SK-N-SH (cell line): ENCODE results near the gene MTAP.

Experiments
- EP300 ChIP-seq, 2 experiments: IDR thresholded peaks; 2 replicates each; pipeline versions ENCODE4 v1.4.0 to v1.6.1; 2012; ENCODE audit warnings: borderline replicate concordance in 1 of 2, low read depth in 1 of 2, low read length in 1 of 2
- FOXM1 ChIP-seq: IDR thresholded peaks from 2 replicates; pipeline ENCODE4 v1.4.0; 2012; ENCODE audit warnings: low read depth, mild to moderate bottlenecking
- POLR2AphosphoS5 ChIP-seq: IDR thresholded peaks from 2 replicates; pipeline ENCODE4 v1.6.1; 2012; ENCODE audit warnings: low read depth, low read length
- SMC3 ChIP-seq: IDR thresholded peaks from 2 replicates; pipeline ENCODE4 v1.6.1; 2012; ENCODE audit warnings: low read depth, low read length, improper control_type of control experiment
- USF2 ChIP-seq: fragments of 150-350 bp; IDR thresholded peaks from 2 replicates; pipeline ENCODE4 v1.6.1; 2017; ENCODE audit warnings: antibody characterized with exemption, low read length, low read depth, borderline replicate concordance
- TF ChIP-seq, protein P1 (sequence below): fragments of 200-600 bp; sonication (generic); IDR thresholded peaks from 2 replicates; pipeline ENCODE4 v1.6.1; 2017; ENCODE audit warnings: antibody characterized with exemption, mild to moderate bottlenecking, moderate library complexity
- TF ChIP-seq, protein P2 (sequence below): IDR thresholded peaks from 2 replicates; pipeline ENCODE4 v1.4.0; 2012; ENCODE audit warnings: low read depth, borderline replicate concordance

- TF ChIP-seq, protein P1, sequence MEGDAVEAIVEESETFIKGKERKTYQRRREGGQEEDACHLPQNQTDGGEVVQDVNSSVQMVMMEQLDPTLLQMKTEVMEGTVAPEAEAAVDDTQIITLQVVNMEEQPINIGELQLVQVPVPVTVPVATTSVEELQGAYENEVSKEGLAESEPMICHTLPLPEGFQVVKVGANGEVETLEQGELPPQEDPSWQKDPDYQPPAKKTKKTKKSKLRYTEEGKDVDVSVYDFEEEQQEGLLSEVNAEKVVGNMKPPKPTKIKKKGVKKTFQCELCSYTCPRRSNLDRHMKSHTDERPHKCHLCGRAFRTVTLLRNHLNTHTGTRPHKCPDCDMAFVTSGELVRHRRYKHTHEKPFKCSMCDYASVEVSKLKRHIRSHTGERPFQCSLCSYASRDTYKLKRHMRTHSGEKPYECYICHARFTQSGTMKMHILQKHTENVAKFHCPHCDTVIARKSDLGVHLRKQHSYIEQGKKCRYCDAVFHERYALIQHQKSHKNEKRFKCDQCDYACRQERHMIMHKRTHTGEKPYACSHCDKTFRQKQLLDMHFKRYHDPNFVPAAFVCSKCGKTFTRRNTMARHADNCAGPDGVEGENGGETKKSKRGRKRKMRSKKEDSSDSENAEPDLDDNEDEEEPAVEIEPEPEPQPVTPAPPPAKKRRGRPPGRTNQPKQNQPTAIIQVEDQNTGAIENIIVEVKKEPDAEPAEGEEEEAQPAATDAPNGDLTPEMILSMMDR: no peak
- TF ChIP-seq USF2 (no peak), FOXM1 (no peak), POLR2AphosphoS5 (no peak), SMC3 (no peak), EP300 (IDR thresholded peaks at IDR 0.05; ENCODE audit: borderline replicate concordance in 1 of 2, low read depth in 1 of 2, low read length in 1 of 2) (no peak)
- TF ChIP-seq, protein P2, sequence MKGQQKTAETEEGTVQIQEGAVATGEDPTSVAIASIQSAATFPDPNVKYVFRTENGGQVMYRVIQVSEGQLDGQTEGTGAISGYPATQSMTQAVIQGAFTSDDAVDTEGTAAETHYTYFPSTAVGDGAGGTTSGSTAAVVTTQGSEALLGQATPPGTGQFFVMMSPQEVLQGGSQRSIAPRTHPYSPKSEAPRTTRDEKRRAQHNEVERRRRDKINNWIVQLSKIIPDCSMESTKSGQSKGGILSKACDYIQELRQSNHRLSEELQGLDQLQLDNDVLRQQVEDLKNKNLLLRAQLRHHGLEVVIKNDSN: no peak
Measured at GRCh38 chr9:21964925-21965385, 162.5 kb downstream of the MTAP start.
